HEK293 (cell line): ENCODE results near the gene ADPRHL1.

Source experiments
- CTCF ChIA-PET: fragments of 350-600 bp; formaldehyde crosslinking; extraction: SDS; loops from one replicate; lab custom pipeline; 2021; ENCODE audit warnings: antibody characterized with exemption; lab: Yijun Ruan, JAX
- POLR2A ChIA-PET: fragments of 300-600 bp; formaldehyde crosslinking; extraction: SDS; loops from one replicate; lab custom pipeline; 2020; ENCODE audit warnings: antibody characterized with exemption, inconsistent platforms; lab: Yijun Ruan, JAX
- H3K27ac ChIP-seq: fragments of 200-500 bp; sonication (Bioruptor generic); 2 replicates; pipeline ENCODE4 v1.5.1; 2014; ENCODE audit warnings: low read depth, low read length, control low read depth, inconsistent platforms; ENCODE audit errors: extremely low read depth
- H3K36me3 ChIP-seq, 2 experiments: fragments of 200-500 bp in 1 of 2; sonication (Bioruptor generic) in 1 of 2; 1 replicate in 1 of 2; 2 replicates in 1 of 2; pipeline ENCODE4 v1.5.1; 2014 to 2017; ENCODE audit warnings: inconsistent platforms in 2 of 2, low read length in 2 of 2; ENCODE audit not compliant: control insufficient read depth in 2 of 2, insufficient read depth in 1 of 2
- H3K4me1 ChIP-seq: fragments of 200-500 bp; sonication (Bioruptor generic); 2 replicates; pipeline ENCODE4 v1.5.1; 2014; ENCODE audit warnings: mild to moderate bottlenecking, low read length, inconsistent platforms; ENCODE audit not compliant: control insufficient read depth, insufficient read depth
- H3K4me3 ChIP-seq: 2 replicates; pipeline ENCODE4 v1.5.1; 2011; ENCODE audit warnings: low read depth, mild to moderate bottlenecking, control low read depth, low read length, moderate library complexity
- H3K9me3 ChIP-seq: fragments of 200-500 bp; sonication (Bioruptor generic); 2 replicates; pipeline ENCODE4 v1.5.1; 2014; ENCODE audit warnings: low read depth, low read length, inconsistent platforms; ENCODE audit not compliant: control insufficient read depth, insufficient read depth
- FEZF1 ChIP-seq: fragments of 450-650 bp; formaldehyde crosslinking; IDR thresholded peaks from 2 replicates; pipeline ENCODE4 v1.5.1; 2016; ENCODE audit warnings: missing biosample characterization, missing genetic modification characterization
- HIC1 ChIP-seq: fragments of 450-650 bp; formaldehyde crosslinking; IDR thresholded peaks from 2 replicates; pipeline ENCODE4 v1.5.1; 2016; ENCODE audit warnings: missing biosample characterization, missing genetic modification characterization
- PRDM4 ChIP-seq: fragments of 450-650 bp; formaldehyde crosslinking; IDR thresholded peaks from 2 replicates; pipeline ENCODE4 v1.5.1; 2017; ENCODE audit warnings: missing biosample characterization, missing genetic modification characterization
- ZFP3 ChIP-seq: fragments of 450-650 bp; formaldehyde crosslinking; IDR thresholded peaks from 2 replicates; pipeline ENCODE4 v1.5.1; 2016; ENCODE audit warnings: low read depth, missing biosample characterization, missing genetic modification characterization
- ZIC2 ChIP-seq: fragments of 450-650 bp; formaldehyde crosslinking; IDR thresholded peaks from 2 replicates; pipeline ENCODE4 v1.5.1; 2016; ENCODE audit warnings: missing biosample characterization, missing genetic modification characterization
- ZNF148 ChIP-seq: fragments of 450-650 bp; formaldehyde crosslinking; IDR thresholded peaks from 2 replicates; pipeline ENCODE4 v1.5.0; 2017; ENCODE audit warnings: missing biosample characterization, missing genetic modification characterization, borderline replicate concordance
- ZNF155 ChIP-seq: fragments of 450-650 bp; formaldehyde crosslinking; IDR thresholded peaks from 2 replicates; pipeline ENCODE4 v1.5.1; 2016; ENCODE audit warnings: missing biosample characterization, missing genetic modification characterization
- ZNF2 ChIP-seq: fragments of 450-650 bp; formaldehyde crosslinking; IDR thresholded peaks from 2 replicates; pipeline ENCODE4 v1.5.1; 2016; ENCODE audit warnings: missing biosample characterization, missing genetic modification characterization
- ZNF341 ChIP-seq: fragments of 450-650 bp; formaldehyde crosslinking; IDR thresholded peaks from 2 replicates; pipeline ENCODE4; 2016; ENCODE audit warnings: low read depth, missing biosample characterization, missing genetic modification characterization
- ZNF404 ChIP-seq: fragments of 450-650 bp; formaldehyde crosslinking; IDR thresholded peaks from 2 replicates; pipeline ENCODE4 v1.5.1; 2017; ENCODE audit warnings: missing biosample characterization, missing genetic modification characterization
- ZNF571 ChIP-seq: fragments of 450-650 bp; formaldehyde crosslinking; IDR thresholded peaks from 2 replicates; pipeline ENCODE4 v1.5.0; 2017; ENCODE audit warnings: missing biosample characterization, missing genetic modification characterization

The ADPRHL1 gene

GRCh38 chr13:113414335-113414734, 39.0 kb downstream of the ADPRHL1 start:
- TF ChIP-seq ZNF148 (no peak), FEZF1 (tag by site-specific recombination) (no peak), ZNF2 (no peak), ZNF155 (tag by site-specific recombination) (no peak), PRDM4 (tag by site-specific recombination) (no peak)
- H3K27ac ChIP-seq = no peak overlapping the region
- H3K9me3 ChIP-seq = no peaks in the 10 kb centered on the region
- H3K4me1 ChIP-seq = no peaks in the 10 kb centered on the region
- CTCF ChIA-PET = interaction anchor here (0.6 kb wide), 1 partner anchor 135 kb away, joined by 3 read pairs; no protein-coding TSS in a partner anchor
- POLR2A ChIA-PET = no interaction called here
- H3K4me3 ChIP-seq = no peak overlapping the region
- no peaks in the 10 kb centered on the region for H3K36me3 ChIP-seq

- POLR2A ChIA-PET = no interaction called here
- Histone ChIP-seq H3K27ac (no peak overlapping the region), H3K9me3 (no peaks in the 10 kb centered on the region), H3K36me3 (no peaks in the 10 kb centered on the region), H3K4me1 (no peaks in the 10 kb centered on the region), H3K4me3 (no peak overlapping the region)
- TF ChIP-seq ZNF571 (tag by site-specific recombination) (no peak), ZNF341 (tag by site-specific recombination) (peak; percentile 66)
- CTCF ChIA-PET = no interaction called here
These were observed 39.4 kb downstream of the ADPRHL1 start for GRCh38 chr13:113413898-113414282.

- POLR2A ChIA-PET = no interaction called here
- no peaks in the 10 kb centered on the region for H3K9me3 ChIP-seq
- no peak overlapping the region for H3K27ac ChIP-seq
- TF ChIP-seq ZFP3 (tag by site-specific recombination) (peak; percentile 91), ZNF404 (tag by site-specific recombination) (no peak), HIC1 (0 out of 2 replicates have a peak, but pooled peaks have one; percentile 14), ZIC2 (tag by site-specific recombination) (peak; percentile 78)
- TF ChIP-seq, all 188 proteins: peak for 3
- Histone ChIP-seq H3K4me1 (no peaks in the 10 kb centered on the region), H3K36me3 (no peaks in the 10 kb centered on the region), H3K4me3 (no peak overlapping the region)
- CTCF ChIA-PET = interaction anchor here (0.9 kb wide), 1 partner anchor 39 kb away, joined by 3 read pairs; no protein-coding TSS in a partner anchor
These were observed 40.0 kb downstream of the ADPRHL1 start for GRCh38 chr13:113413178-113413897.
